NCI-H82 (cell line): ENCODE measurements around the gene CAMK4.
"Not testable (repeated sequence)": the region's sequence is repeated elsewhere in the genome, so short reads cannot be mapped to it uniquely, and the experiment has no call there.

Experiments used
- DNase-seq: peaks from one replicate; lab custom pipeline; 2025; lab: John Stamatoyannopoulos, UW

Gene CAMK4

DNA sequence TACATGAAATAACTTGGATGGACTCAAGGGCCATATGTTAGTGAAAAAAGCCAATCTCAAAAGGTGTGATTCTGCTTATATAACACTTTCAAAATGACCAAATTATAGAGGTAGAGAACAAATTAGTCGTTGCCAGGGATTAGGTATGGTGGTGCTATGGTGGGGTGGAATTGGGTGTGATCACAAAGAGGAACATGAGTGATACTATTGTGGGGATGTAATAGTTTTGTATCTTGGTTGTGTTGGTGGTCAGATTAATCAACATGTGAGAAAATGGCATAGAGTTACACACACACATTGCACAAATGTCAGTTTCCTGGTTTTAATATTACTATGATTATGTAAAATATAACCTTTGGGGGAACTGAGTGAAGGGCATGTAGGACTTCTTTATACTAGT, 31.9 kb downstream of the CAMK4 start:
- no peak for DNase-seq

DNA sequence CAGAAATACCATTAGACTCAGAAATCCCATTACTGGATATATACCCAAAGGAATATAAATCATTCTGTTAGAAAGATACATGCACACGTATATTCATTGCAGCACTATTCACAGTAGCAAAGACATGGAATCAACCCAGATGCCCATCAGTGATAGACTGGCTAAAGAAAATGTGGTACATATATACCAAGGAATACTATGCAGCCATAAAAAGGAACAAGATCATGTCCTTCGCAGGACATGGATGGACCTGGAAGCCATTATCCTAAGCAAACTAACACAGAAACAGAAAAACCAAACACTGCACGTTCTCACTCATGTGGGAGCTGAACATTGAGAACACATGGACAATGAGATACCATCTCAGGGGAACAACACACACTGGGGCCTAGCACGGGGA, 33.4 kb downstream of the CAMK4 start:
- not testable (repeated sequence) for DNase-seq

DNA sequence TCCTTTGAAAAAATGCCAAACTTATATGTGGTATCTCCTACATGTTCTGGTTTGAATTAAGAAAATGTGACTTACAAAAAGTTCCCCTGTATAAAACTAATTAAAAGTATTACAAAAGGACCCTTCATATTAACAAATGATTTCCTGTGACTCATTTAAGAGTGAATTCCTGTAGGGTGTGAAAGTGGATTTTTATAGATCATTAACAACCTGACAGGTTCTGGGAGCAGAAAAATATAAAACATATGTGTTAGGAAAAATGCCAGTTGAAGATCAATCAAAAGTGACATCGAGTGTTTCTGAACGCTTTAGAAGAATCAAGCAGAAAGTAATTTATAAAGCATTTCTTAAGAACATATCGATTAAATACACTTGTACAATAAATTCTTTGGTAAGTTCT, 35.5 kb downstream of the CAMK4 start:
- DNase-seq = no peak

DNA sequence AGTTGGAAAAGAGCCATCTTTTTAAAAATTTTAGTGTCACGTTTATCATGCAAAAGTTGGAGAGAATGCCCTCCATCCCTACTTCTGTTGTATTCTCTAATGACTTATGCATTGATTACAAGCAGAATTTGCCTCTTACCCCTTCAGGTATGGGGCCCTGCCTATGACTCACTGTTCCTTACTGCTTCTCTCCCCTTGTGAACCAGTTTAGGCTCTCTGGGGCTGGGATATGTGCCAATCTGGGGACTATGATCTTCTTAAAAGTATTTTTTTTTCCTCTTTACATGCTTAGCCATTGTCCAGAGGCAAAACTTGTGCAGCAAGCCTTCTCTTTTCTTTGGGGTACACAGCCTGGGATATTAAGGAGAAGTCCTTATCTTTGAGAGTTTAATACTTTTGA, 37.4 kb downstream of the CAMK4 start:
- no peak for DNase-seq

DNA sequence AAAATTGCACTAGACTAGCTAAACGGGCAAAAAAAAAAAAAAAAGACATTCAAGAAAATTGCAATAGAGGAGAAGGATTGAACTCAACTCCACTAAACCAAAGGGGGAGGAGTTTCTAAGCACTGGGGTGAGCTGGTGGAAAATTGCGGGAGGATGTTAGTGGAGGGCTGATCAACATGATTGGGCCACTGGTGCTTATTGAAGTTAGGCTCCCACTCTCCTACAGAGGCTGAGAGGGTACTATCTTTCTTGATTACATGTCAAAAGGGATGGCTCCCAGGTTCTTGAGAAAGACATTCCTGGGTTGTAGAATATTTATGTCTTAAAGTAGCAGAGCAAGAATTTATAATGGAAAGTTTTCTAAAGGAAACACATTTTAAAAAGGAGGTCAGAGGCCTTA, 38.0 kb downstream of the CAMK4 start:
- DNase-seq = no peak

DNA sequence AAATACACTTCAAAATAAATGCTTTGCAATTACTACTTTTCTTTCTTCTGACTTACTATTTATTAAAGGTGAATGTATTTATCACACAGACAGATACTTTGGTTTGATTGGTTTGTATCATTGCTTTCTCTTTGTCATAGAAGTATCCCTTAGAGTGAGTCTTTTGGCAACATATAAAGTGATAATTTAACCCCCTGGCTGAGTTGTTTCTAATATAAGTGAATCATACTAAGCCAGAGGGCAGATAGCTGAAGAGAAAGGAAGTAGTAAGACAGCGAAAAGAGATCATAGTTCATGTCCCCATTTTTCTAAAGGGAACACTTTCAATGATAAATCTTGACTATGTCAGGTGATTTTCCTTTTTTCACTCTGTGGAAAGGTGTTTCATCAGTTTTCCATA, 38.6 kb downstream of the CAMK4 start:
- no peak for DNase-seq

DNA sequence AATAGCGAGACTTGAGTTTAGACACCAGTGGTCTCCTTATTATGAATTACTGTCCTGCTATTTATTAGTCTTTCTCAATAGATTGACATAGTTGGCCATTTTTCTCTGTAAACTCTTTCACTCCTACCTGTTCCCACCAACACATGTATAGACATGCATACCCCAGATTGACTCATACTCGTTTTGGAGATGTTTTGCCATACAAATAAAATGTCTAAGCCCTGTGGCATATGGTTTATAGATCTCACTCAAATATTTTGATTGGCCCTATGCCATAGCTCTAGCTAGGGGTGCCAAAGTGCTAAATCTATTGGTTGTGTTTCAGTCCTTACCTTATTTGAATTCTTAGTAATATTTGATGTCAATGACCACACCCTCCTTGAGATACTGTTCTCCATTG, 42.3 kb downstream of the CAMK4 start:
- no peak for DNase-seq

DNA sequence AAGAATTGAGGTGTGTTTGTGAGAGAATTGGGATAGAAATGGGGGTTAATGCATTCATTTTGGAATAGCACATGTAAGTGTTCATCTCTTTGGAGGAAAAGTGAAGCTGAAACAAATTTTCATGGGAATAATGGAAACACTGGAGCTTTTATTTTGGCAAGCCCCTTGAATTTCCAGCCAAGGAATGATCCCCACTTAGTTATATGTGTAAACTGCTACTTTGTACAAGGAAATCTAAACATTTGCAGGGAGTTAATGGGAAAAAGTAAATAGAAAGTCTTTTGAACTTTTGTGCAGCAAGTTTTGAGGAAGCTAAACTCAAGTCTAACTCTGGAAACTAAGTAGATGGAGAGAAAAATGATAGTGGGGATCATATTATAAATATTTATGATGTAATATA, 44.1 kb downstream of the CAMK4 start:
- no peak for DNase-seq

DNA sequence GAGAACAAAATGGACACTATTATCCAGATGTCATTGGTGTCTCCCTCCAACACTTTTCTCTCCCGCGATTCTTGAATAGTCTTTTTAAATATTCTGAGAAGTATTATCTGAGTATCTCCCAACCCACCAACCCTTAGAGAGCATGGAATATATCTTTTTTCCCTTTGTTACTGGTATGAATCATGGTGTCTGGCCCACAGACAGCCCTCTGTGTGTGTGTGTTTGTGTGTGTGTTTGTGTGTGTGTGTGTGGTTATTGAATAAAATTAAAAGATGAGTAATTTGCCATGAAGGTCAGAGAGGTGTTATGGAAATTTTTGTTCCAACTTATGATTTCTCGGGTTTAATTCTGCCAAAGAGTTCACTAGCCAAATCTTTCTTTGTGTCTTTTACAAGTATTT, 47.7 kb downstream of the CAMK4 start:
- DNase-seq = no peak

DNA sequence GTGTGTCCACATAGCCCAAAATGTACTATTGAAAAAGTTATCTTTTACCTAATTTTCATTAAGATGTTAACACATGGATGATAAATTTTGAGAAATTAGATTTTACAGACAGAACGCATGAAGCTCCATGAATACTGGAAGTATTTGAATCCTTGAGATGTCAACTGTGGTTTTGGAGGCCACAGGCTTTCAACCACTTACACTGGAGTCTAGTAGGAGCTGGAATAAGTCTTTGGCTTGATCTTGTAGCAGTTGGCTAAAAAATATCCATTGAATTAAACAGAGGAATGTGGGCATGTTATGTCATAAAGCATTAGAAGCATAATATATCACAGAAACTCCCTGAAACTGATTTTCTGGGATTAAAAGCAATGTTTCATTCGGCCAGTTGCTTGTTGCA, 52.9 kb downstream of the CAMK4 start:
- no peak for DNase-seq

DNA sequence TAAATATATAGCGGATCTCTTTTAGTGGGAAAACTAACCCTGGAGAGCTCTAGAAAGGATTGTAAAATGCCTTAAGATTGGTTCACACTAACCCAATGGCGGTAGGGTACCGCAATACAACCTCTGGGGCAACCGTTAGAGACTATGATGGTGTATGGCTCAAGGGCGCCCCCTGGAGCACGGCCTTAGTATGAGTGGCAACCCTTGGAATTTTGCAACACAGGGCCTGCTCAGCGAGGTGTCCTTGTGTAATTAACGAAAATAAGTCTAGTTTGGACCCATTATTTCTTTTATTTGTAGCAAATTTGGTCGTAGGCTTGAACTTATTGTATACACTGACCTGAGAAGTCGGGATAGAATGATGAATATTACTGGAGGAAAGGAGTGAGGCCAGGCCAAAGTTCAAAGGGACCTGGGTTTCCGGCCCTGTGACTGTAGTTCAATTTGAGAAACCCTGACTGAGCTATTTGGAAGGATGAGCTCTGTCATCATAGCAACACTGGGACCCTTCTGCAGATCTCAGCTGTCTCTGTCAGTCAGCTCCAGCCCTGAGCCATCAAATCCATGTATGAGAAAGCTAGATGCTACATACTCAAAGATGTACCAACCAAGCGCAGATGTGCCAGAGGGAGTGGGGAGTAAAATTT, 54.8 kb downstream of the CAMK4 start:
- peak; percentile 39 for DNase-seq

DNA sequence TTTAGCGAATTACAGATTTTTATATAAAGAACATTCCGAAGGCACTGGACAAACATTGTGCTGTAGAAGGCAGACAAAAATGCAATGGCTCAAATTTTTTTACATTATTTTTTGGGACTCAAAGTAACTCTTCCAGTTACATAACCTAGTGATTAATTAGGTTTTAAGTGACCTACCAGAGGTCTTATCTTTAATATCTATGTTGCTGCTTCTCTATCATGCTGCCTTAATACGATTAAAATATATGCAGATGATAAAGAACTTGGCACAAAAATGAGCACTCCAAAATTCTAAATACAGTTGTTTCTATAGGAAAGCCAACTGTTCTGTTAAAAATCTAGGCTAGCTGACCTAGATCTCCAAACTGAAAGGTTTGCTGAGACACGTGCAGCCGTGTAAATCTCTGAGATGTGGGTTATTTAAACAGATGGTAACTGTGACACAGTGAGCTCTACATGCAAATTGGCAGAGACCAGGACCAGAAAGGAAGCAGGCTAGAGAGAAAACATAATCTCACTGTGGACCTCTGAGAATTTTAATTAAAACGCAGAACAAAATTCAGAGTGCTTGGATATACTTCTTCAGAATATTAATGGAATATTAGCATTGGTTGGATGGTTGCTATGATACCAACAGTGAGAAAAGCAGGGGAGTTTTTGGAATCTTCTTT, 56.2 kb downstream of the CAMK4 start:
- peak; percentile 47 for DNase-seq

DNA sequence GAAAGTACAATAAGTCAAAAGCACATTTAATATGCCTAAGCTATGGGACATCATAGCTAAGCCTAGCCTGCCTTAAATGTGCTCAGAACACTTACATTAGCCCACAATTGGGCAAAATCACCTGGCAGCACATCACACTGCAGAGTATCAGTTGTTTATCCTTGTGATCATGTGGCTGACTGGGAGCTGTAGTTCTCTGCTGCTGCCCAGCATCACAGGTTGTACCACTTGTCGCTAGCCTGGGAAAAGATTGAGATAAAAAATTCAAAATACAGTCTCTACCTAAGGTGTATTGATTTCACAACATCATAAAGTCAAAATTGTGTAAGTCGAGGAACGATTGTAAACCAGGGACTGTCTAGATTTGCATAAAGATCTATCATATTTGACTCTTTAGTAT, 58.6 kb downstream of the CAMK4 start:
- no peak for DNase-seq

DNA sequence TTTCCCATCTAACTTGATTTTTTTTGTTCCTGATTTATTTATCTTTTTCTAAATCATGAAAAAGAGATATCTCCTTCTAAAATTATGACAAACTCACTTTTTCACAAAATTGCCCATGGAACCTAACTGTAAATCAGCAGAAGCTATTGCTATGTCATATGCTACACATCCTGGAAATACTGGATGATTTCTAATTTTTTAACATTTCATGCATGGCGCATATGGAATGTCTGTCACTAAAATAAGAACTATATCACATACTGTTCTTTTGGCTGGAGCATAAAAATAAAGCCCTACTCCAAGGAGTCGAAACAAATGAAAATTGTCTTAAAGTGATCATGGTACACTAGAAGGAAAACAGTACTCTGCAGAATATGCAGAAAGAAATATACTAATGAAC, 60.6 kb downstream of the CAMK4 start:
- DNase-seq = no peak

DNA sequence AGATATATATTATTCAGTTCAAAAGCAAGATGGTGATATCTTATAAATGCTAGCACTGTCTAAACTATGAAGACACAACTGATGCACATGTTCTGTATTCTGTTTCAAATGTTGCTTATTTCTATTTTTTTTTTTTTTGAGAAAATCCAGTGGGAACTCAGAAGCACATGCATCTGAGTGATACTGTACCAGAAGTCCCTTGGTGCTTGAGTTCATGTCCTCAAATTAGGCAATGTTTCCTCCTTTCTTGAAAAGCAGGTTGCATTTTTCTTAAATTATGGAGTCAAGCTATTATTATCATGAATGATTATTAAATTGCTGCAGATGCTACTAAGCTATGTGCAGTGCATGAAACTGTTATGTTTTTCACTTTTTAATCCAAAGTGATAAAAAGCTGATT, 70.4 kb downstream of the CAMK4 start:
- DNase-seq = no peak

DNA sequence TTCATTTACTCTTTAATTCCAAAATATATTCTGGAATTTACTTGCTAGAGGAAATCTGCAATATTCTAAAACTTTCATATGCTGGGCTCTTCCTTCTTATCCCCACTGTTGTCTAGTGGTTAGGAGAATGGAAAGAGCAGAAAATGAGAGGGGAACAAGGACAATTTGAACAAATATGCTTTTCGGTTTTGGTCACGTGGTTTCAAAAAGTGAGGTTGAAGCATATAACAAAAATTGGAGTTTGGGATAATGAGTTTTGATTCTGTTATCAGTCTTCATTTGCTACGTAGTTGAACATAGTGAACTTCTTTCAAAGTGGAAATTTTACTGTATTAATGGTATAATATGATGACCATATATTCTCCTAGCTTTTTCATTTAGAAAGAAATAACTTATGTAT, 71.5 kb downstream of the CAMK4 start:
- DNase-seq = no peak

DNA sequence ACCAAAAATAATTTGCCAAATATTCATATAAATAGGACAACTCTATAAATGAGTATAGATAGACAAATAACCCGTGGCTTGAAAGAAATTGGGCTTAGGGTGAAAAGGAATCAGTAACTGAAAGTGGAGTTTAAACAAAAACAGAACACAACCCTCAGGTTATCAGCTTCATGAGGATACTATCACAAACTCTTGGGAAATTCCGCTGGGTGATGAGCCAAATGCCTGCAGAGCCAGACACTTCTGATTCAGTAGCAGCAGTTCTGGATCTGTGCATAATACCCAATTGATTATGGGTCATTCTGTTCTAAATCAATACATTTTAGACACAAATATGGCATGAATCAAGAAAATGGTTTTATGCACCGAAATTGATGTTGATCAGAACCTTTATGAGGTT, 72.4 kb downstream of the CAMK4 start:
- DNase-seq = no peak

DNA sequence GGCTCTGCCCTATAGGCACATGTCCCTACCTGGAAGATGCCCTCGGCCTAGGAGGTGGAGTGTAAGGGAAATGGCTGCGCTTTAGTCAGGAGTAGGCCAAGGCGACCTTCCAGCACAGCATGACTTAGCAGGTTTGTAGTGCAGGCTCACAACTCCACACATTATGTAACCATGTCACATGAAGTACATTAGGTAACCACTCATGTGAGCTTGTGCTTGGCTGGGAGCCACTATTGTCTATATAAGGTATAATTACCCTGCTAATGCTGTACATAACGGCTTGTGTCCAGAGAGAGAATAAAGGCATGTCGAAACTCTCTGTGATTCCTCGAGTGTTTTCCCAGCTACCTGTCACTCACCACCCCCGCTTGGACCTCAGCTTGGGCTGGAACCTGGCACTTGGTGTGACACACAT, 74.9 kb downstream of the CAMK4 start:
- no peak for DNase-seq

DNA sequence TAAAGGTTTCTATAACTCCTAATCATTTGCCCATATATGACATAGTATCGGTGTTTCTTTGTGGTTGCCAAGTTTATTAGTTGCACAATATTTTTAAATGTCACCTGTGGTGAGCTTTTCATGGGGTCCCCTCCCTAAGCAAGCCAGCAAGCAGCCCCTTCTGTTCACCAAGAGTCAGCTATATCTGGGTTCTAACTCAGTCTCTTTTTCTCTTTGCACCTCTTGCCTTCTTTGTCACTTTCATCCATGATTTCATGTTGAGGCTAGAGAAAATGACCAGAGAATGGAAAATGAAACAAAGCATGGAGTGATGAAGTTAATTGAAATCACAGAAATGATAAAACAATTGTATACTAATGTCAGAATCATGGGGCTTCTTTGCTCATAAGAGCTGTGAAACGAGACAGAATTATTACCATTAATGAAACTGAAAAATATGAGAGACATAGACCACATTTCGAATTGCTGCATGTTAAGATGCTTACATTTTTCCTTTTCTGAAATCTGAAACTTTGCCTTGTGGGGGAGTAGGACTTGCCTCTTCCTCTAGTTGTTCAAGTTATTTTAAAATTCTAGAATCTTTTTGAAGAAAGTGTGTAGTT, 75.7 kb downstream of the CAMK4 start:
- DNase-seq = no peak

DNA sequence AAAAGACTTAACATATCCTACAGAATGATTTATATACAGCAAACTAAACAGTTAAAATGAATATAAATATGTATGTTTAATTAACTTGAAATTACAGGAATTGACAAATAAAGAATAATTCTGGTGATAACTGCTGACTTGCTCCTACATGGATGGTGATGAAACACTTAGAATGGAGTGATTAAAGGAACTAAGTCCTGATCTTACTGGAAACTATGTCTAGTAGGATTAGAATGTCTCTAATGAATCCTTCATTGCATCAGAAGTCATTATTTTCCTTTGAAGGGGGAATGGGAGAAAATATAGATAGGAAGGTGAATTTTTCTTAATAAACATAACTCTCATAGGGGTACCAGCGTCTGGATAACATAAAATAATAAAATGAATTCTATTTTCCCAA, 77.1 kb downstream of the CAMK4 start:
- DNase-seq = no peak

DNA sequence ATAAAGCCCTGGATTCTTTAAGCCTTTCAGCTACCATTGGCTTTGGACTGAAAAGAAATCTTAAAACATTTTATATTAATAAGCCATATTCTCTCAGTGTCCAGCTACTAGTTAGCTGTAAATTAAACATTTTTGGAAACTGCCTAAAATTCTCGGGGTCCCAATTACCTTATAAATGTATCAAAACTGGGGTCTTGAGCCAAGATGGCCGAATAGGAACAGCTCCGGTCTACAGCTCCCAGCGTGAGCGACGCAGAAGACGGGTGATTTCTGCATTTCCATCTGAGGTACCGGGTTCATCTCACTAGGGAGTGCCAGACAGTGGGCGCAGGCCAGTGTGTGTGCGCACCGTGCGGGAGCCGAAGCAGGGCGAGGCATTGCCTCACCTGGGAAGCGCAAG, 77.9 kb downstream of the CAMK4 start:
- DNase-seq = not testable (repeated sequence)

DNA sequence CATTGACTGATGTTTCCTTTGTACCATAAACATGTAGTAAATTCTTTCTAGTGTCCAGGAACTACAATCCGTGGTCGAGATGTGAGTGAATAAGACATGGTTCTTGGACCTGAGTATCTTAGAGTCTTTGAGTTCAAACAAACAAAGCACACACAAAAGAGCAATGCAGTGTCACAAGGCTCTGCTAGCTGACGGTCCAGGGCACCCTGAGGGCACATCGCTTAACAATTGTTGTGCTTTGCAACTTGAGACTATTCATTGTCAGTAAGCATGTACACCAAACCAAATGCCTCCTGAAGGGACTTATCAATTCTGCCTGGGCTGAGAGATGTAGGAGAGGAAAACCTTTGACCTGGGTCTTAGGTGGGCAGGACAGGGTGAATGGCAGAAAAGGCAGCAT, 84.8 kb downstream of the CAMK4 start:
- DNase-seq = no peak

DNA sequence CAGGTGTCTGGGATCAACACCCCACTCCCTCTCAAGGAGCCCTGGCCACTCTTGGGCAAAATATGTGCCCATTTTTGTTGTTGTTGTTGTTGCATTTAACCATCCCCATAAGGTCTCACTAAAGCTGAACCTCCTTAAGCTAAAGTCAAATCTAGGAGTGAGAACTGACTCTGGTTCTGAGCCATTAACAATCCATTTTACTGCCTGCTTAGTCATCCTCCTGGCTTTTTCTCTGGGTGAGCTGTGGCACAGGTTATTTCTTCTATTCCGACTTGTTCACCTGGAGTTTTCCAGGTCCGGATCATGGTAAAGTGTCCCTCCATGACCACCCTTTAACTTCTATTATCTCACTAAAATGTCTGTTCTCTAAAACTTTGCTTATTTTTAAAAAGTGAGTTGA, 85.2 kb downstream of the CAMK4 start:
- DNase-seq = no peak
